Heart left ventricle (tissue), 16 donors: ENCODE results near the gene CHRNA5. TPM values are rescaled to one million over a fixed set of nuclear protein-coding genes. Genes with fewer than 3 reads are reported as not detected.

ENCODE experiments used
- ATAC-seq, 4 donors: fragments of 200-7000 bp; cut with Tn5 transposase; one replicate each; pipeline ENCODE4 v1.9.1; 2020 to 2022; ENCODE audit warnings: moderate library complexity in 4 of 4, mild to moderate bottlenecking in 3 of 4, moderate number of reproducible peaks in 1 of 4
- DNase-seq, 5 donors: peaks; one replicate each; pipeline ENCODE4 v3.0.0-alpha.2; 2020
- H3K27ac ChIP-seq, 12 donors: fragments of 200-600 bp; sonication (generic) in 4 of 12; one replicate each; pipeline versions ENCODE4 v1.5.0 to v1.8.0; 2016 to 2022; ENCODE audit warnings: mild to moderate bottlenecking in 2 of 12
- H3K27me3 ChIP-seq, 9 donors: fragments of 200-600 bp; sonication (generic) in 2 of 9; one replicate each; pipeline versions ENCODE4 v1.5.1 to v1.8.0; 2016 to 2022; ENCODE audit warnings: mild to moderate bottlenecking in 3 of 9
- H3K36me3 ChIP-seq, 9 donors: fragments of 200-600 bp; sonication (generic) in 2 of 9; one replicate each; pipeline versions ENCODE4 v1.5.0 to v1.8.0; 2018 to 2022; ENCODE audit warnings: mild to moderate bottlenecking in 2 of 9
- H3K4me1 ChIP-seq, 12 donors: fragments of 200-600 bp; sonication (generic) in 4 of 12; one replicate each; pipeline versions ENCODE4 v1.5.0 to v1.8.0; 2016 to 2022; ENCODE audit warnings: mild to moderate bottlenecking in 3 of 12
- H3K4me3 ChIP-seq, 12 donors: fragments of 200-600 bp; sonication (generic) in 4 of 12; one replicate each; pipeline versions ENCODE4 v1.5.0 to v1.8.0; 2017 to 2022; ENCODE audit warnings: mild to moderate bottlenecking in 9 of 12, moderate library complexity in 4 of 12
- H3K9me3 ChIP-seq, 12 donors: fragments of 200-600 bp; sonication (generic) in 4 of 12; one replicate each; pipeline versions ENCODE4 v1.5.0 to v1.8.0; 2016 to 2022; ENCODE audit warnings: mild to moderate bottlenecking in 1 of 12
- CTCF ChIP-seq, 12 donors: fragments of 200-600 bp; sonication (generic) in 4 of 12; IDR thresholded peaks; one replicate each; pipeline versions ENCODE4 v1.5.0 to v1.8.0; 2018 to 2022; ENCODE audit warnings: antibody characterized with exemption in 12 of 12, mild to moderate bottlenecking in 5 of 12
- POLR2A ChIP-seq, 2 donors: fragments of 450-650 bp; IDR thresholded peaks; one replicate each; pipeline ENCODE4 v1.6.1; 2017; ENCODE audit warnings: antibody characterized with exemption in 2 of 2, mild to moderate bottlenecking in 2 of 2, moderate library complexity in 2 of 2
- WGBS, 4 donors: extraction: QIAGEN DNeasy Blood & Tissue Kit in 2 of 4; methylation state at CpG; one replicate each; pipeline versions ENCODE4 v1.1.5 to v1.1.7; 2013 to 2018; 5-methylcytosine and 5-hydroxymethylcytosine counted together
- intact Hi-C, 10 donors: fragments of 100-400 bp; cut with DNase I; formaldehyde crosslinking; loops; one replicate each; pipeline versions ENCODE4 v1.11.1 to v1.14.2; 2022
- polyA plus RNA-seq, 2 donors: library from polyadenylated mRNA; stranded (reverse); fragments of 200-250 nt; gene quantifications; one replicate each; pipeline ENCODE4 v1.2.3, GENCODE V29; 2013
- total RNA-seq, 9 donors: library from RNA; depleted of rRNA in 2 of 9; stranded (reverse); fragments of >200 nt in 2 of 9; fragmentation: NEBNext Ultra II Directional in 3 of 9; extraction: Animal tissue kit (Norgen Biotek cat#: 25700) in 3 of 9; gene quantifications; one replicate each; pipeline versions ENCODE4 v1.1.0 to v1.2.4, GENCODE V29; 2016 to 2023
- donor health status: ischemic (EF 13 %, LVEDD 7.1; RV severe dilation, severe dysfunction).
- donor health status: healthy with polysubstance abuse.
- donor health status: DM: no; HTN: yes; CAD: no.
- donor health status: DM: no; HTN: no; CAD: no.
- donor health status: ischemic (EF 25% LVEDD 6.9; RV normal size, moderate dysfunction).
- donor health status: ischemic (EF 25% LVEDD 5.7; RV mildly dilated, moderate dysfunction).
- donor health status: healthy.
- donor health status: DM: yes; HTN: yes; CAD: no.
- donor health status: ischemic (EF 35%, LVEDD 5.7; RV mildly dilated, moderate dysfunction).
- donor health status: nonischemic (EF 11% LVEDD 7.7; RV severe dilation, severe dysfunction).
- donor health status: DM: yes; HTN: yes; CAD: no.
- donor health status: PGD.
- donor health status: ischemic (EF 29% LVEDD 5.4; RV normal size, mild dysfunction).
- donor health status: nonischemic (EF 23%, LVEDD 6.1; RV moderate dilation, normal function).

The CHRNA5 gene
- total and polyA plus RNA-seq, 11 donors: 0.64 to 4.0 (median 1.5) TPM

- ATAC-seq: no peak
- peaks cover under 1 to 48% (median 13%) of the 10 kb centered on the region in 9 donors for H3K27me3 ChIP-seq
- DNase-seq: no peak
Measured at GRCh38 chr15:78625606-78626280, 60.4 kb downstream of the CHRNA5 start.

GRCh38 chr15:78626381-78626995, 61.2 kb downstream of the CHRNA5 start:
- no peak for TF ChIP-seq POLR2A (IDR thresholded peaks at IDR 0.05)
- no peak for TF ChIP-seq CTCF (IDR thresholded peaks at IDR 0.05)
- Histone ChIP-seq H3K4me1 (no peaks in the 10 kb centered on the region), H3K9me3 (no peaks in the 10 kb centered on the region), H3K27me3 (peaks cover 0 to 41% (median 6%) of the 10 kb centered on the region in 9 donors), H3K36me3 (no peaks in the 10 kb centered on the region), H3K4me3 (no peak overlapping the region), H3K27ac (no peak overlapping the region)
- WGBS, 4 donors: 81 to 85% (median 83%) methylated on average over 6 of the region's 6 CpGs
- no peak for ATAC-seq
- no peak for DNase-seq
- intact Hi-C loops: loop anchor here in 1 of 10 donors (10.0 kb wide), 1 partner anchor 558 kb away; no protein-coding TSS in a partner anchor

More at GRCh38 chr15:78625606-78626280, 60.4 kb downstream of the CHRNA5 start:
- H3K9me3 ChIP-seq: no peaks in the 10 kb centered on the region
- intact Hi-C loops: loop anchor here in 1 of 10 donors (10.0 kb wide), 1 partner anchor 559 kb away; no protein-coding TSS in a partner anchor
- no peaks in the 10 kb centered on the region for H3K36me3 ChIP-seq
- H3K27ac ChIP-seq: no peak overlapping the region
- TF ChIP-seq POLR2A (IDR thresholded peaks at IDR 0.05): no peak
- TF ChIP-seq CTCF (IDR thresholded peaks at IDR 0.05): no peak
- peaks cover 0 to 5% (median 3%) of the 10 kb centered on the region in 12 donors for H3K4me1 ChIP-seq
- WGBS, 4 donors: 72 to 78% (median 75%) methylated on average over 8 to 12 of the region's 12 CpGs
- no peak overlapping the region for H3K4me3 ChIP-seq

GRCh38 chr15:78627348-78627747, 62.0 kb downstream of the CHRNA5 start:
- no peak for ATAC-seq
- WGBS, 4 donors: 74 to 82% (median 77%) methylated on average over 8 of the region's 8 CpGs
- intact Hi-C loops: loop anchor here in 1 of 10 donors (10.0 kb wide), 1 partner anchor 557 kb away; no protein-coding TSS in a partner anchor

More at GRCh38 chr15:78627348-78627747, 62.0 kb downstream of the CHRNA5 start:
- peaks cover 0 to 32% (median 0%) of the 10 kb centered on the region in 9 donors for H3K27me3 ChIP-seq
- H3K27ac ChIP-seq: no peak overlapping the region
- H3K4me1 ChIP-seq: no peaks in the 10 kb centered on the region
- no peak for TF ChIP-seq CTCF (IDR thresholded peaks at IDR 0.05)
- H3K36me3 ChIP-seq: no peaks in the 10 kb centered on the region
- no peak for DNase-seq
- H3K4me3 ChIP-seq: no peak overlapping the region
- H3K9me3 ChIP-seq: no peaks in the 10 kb centered on the region
